GM19467 (cell line): ENCODE results near the gene DHRS11.

Experiments
- ATAC-seq: cut with Tn5 transposase; IDR thresholded peaks from one replicate; pipeline ENCODE4 v1.9.1; 2021; ENCODE audit warnings: mild to moderate bottlenecking, moderate library complexity; ENCODE audit not compliant: unreplicated experiment

The DHRS11 gene

GRCh38 chr17:36591434-36592315 is at the start of gene DHRS11:
DHRS11 (plus strand) TSS chr17:36591879; CDS start chr17:36592010, 131 bp downstream.
- peak; percentile 82 for ATAC-seq

GRCh38 chr17:36542755-36543154 is 48.9 kb upstream of the DHRS11 start:
- ATAC-seq: no peak

- peak; percentile 9 for ATAC-seq
Measured at GRCh38 chr17:36544044-36544306, 47.7 kb upstream of the DHRS11 start.

- ATAC-seq: peak; percentile 50
Measured at GRCh38 chr17:36544307-36545076, 47.2 kb upstream of the DHRS11 start, which contains the start of gene GGNBP2. GGNBP2 (plus strand) TSS chr17:36544919; CDS start chr17:36545725, 806 bp downstream.

GRCh38 chr17:36545077-36545464 is 46.6 kb upstream of the DHRS11 start:
- ATAC-seq: peak; percentile 33

GRCh38 chr17:36545465-36546417 is 45.9 kb upstream of the DHRS11 start:
- ATAC-seq: peak; percentile 59

- ATAC-seq: no peak
Measured at GRCh38 chr17:36546418-36547093, 45.1 kb upstream of the DHRS11 start.

- no peak for ATAC-seq
Measured at GRCh38 chr17:36547776-36548175, 43.9 kb upstream of the DHRS11 start.

GRCh38 chr17:36550491-36551417 is 40.9 kb upstream of the DHRS11 start:
- ATAC-seq: no peak

GRCh38 chr17:36553459-36553858 is 38.2 kb upstream of the DHRS11 start:
- no peak for ATAC-seq

GRCh38 chr17:36566081-36566480 is 25.6 kb upstream of the DHRS11 start:
- no peak for ATAC-seq

GRCh38 chr17:36575028-36575427 is 16.7 kb upstream of the DHRS11 start:
- ATAC-seq: no peak

GRCh38 chr17:36576793-36577192 is 14.9 kb upstream of the DHRS11 start:
- ATAC-seq: no peak

GRCh38 chr17:36578671-36579070 is 13.0 kb upstream of the DHRS11 start:
- ATAC-seq: no peak

- ATAC-seq: no peak
Measured at GRCh38 chr17:36583787-36584186, 7.9 kb upstream of the DHRS11 start.

- no peak for ATAC-seq
Measured at GRCh38 chr17:36586138-36586537, 5.5 kb upstream of the DHRS11 start.

GRCh38 chr17:36590082-36590481 is 1.6 kb upstream of the DHRS11 start:
- ATAC-seq: no peak

GRCh38 chr17:36592316-36592715 is 637 bp downstream of the DHRS11 start:
- no peak for ATAC-seq

- no peak for ATAC-seq
Measured at GRCh38 chr17:36592716-36593321, 1.1 kb downstream of the DHRS11 start.
